Immature natural killer cell (primary cell): Measurements from ENCODE around the gene FBXO45. TPM values are rescaled to one million over a fixed set of nuclear protein-coding genes. Genes with fewer than 3 reads are reported as not detected.
"Not testable (repeated sequence)": the region's sequence is repeated elsewhere in the genome, so short reads cannot be mapped to it uniquely, and the experiment has no call there.

Experiments
- DNase-seq, 3 donors: peaks; one replicate each; pipeline ENCODE4 v3.0.0; 2022; ENCODE audit warnings: mixed read lengths in 1 of 3
- H3K27ac Mint-ChIP-seq, 6 donors: one replicate each; pipeline ENCODE4 v1.8.0; 2020; ENCODE audit warnings: mixed read lengths in 6 of 6, mild to moderate bottlenecking in 5 of 6, inconsistent platforms in 4 of 6, moderate library complexity in 3 of 6
- H3K27me3 Mint-ChIP-seq, 3 donors: one replicate each; pipeline ENCODE4 v1.8.0; 2020 to 2021; ENCODE audit warnings: low read depth in 3 of 3, mild to moderate bottlenecking in 3 of 3, mixed read lengths in 3 of 3, moderate library complexity in 3 of 3, inconsistent platforms in 1 of 3
- H3K36me3 Mint-ChIP-seq, 3 donors: one replicate each; pipeline ENCODE4 v1.8.0; 2020; ENCODE audit warnings: mixed read lengths in 3 of 3, inconsistent platforms in 2 of 3, mild to moderate bottlenecking in 2 of 3
- H3K4me1 Mint-ChIP-seq, 2 donors: one replicate each; pipeline ENCODE4 v1.8.0; 2020; ENCODE audit warnings: inconsistent platforms in 2 of 2, mild to moderate bottlenecking in 2 of 2, mixed read lengths in 2 of 2, moderate library complexity in 1 of 2
- H3K4me3 Mint-ChIP-seq, 5 donors: one replicate each; pipeline ENCODE4 v1.8.0; 2020; ENCODE audit warnings: mild to moderate bottlenecking in 5 of 5, mixed read lengths in 5 of 5, inconsistent platforms in 3 of 5, moderate library complexity in 3 of 5
- H3K9me3 Mint-ChIP-seq, 6 donors: one replicate each; pipeline ENCODE4 v1.8.0; 2020; ENCODE audit warnings: mild to moderate bottlenecking in 6 of 6, mixed read lengths in 6 of 6, inconsistent platforms in 4 of 6, moderate library complexity in 3 of 6
- polyA plus RNA-seq, 3 donors: library from polyadenylated mRNA; unstranded; fragments of 300-500 nt; fragmentation: Illumina TruSeq; gene quantifications; one replicate each; pipeline ENCODE4 v1.2.3, GENCODE V29; 2021

The FBXO45 gene
- polyA plus RNA-seq, 3 donors from 2014 or later, result 2.6 to 6.6 (median 3.3) TPM

GRCh38 chr3:196570332-196570731 is 1.9 kb downstream of the FBXO45 start:
- not testable (repeated sequence) for H3K36me3 Mint-ChIP-seq, H3K27me3 Mint-ChIP-seq, H3K27ac Mint-ChIP-seq, DNase-seq, H3K9me3 Mint-ChIP-seq
- Mint-ChIP-seq H3K4me1 (peaks cover 35 to 38% of the 10 kb centered on the region in 2 donors), H3K4me3 (peak overlapping the region in 4 of 5 donors; percentile 89 to 97 (median 90))

- Mint-ChIP-seq H3K4me1 (peaks cover 31 to 33% of the 10 kb centered on the region in 2 donors), H3K36me3 (no peaks in the 10 kb centered on the region), H3K27ac (no peak overlapping the region), H3K27me3 (peaks cover 2 to 6% (median 3%) of the 10 kb centered on the region in 3 donors), H3K4me3 (no peak overlapping the region), H3K9me3 (no peaks in the 10 kb centered on the region)
- no peak for DNase-seq
Measured at GRCh38 chr3:196572389-196572788, 3.9 kb downstream of the FBXO45 start.

- H3K9me3 Mint-ChIP-seq, result no peaks in the 10 kb centered on the region
- H3K36me3 Mint-ChIP-seq, result peaks cover 7 to 23% (median 12%) of the 10 kb centered on the region in 3 donors
- no peak overlapping the region for H3K27ac Mint-ChIP-seq
- DNase-seq, result no peak
- H3K4me3 Mint-ChIP-seq, result no peak overlapping the region
- H3K4me1 Mint-ChIP-seq, result peaks cover 0 to 8% of the 10 kb centered on the region in 2 donors
- H3K27me3 Mint-ChIP-seq, result no peaks in the 10 kb centered on the region
Measured at GRCh38 chr3:196585044-196585757, 16.7 kb downstream of the FBXO45 start.

GRCh38 chr3:196590279-196590678 is 21.8 kb downstream of the FBXO45 start:
- H3K27me3 Mint-ChIP-seq, result peaks cover 0 to 5% (median 0%) of the 10 kb centered on the region in 3 donors
- no peaks in the 10 kb centered on the region for H3K4me1 Mint-ChIP-seq

GRCh38 chr3:196596355-196596754 is 27.9 kb downstream of the FBXO45 start:
- Mint-ChIP-seq H3K4me1 (peaks cover 8 to 12% of the 10 kb centered on the region in 2 donors), H3K36me3 (no peaks in the 10 kb centered on the region), H3K9me3 (no peaks in the 10 kb centered on the region), H3K27ac (no peak overlapping the region), H3K27me3 (peaks cover 2 to 7% (median 6%) of the 10 kb centered on the region in 3 donors), H3K4me3 (no peak overlapping the region)
- no peak for DNase-seq

More at GRCh38 chr3:196590279-196590678, 21.8 kb downstream of the FBXO45 start:
- Mint-ChIP-seq H3K36me3 (peaks cover 7 to 12% (median 7%) of the 10 kb centered on the region in 3 donors), H3K4me3 (no peak overlapping the region), H3K9me3 (no peaks in the 10 kb centered on the region), H3K27ac (no peak overlapping the region)
- no peak for DNase-seq

GRCh38 chr3:196597971-196598733 is 29.7 kb downstream of the FBXO45 start:
- DNase-seq, result peak in 2 of 3 donors; percentile 36 to 59
- peaks cover 8 to 12% of the 10 kb centered on the region in 2 donors for H3K4me1 Mint-ChIP-seq
- not testable (repeated sequence) for H3K36me3 Mint-ChIP-seq, H3K9me3 Mint-ChIP-seq, H3K27me3 Mint-ChIP-seq
- H3K4me3 Mint-ChIP-seq, result peak overlapping the region; percentile 74 to 91 (median 81)
- H3K27ac Mint-ChIP-seq, result peak overlapping the region in 2 of 6 donors; percentile 1 to 76

GRCh38 chr3:196599734-196600128 is 31.3 kb downstream of the FBXO45 start:
- no peaks in the 10 kb centered on the region for H3K9me3 Mint-ChIP-seq
- no peaks in the 10 kb centered on the region for H3K36me3 Mint-ChIP-seq
- H3K27me3 Mint-ChIP-seq, result peaks cover 2 to 6% (median 4%) of the 10 kb centered on the region in 3 donors
- H3K4me1 Mint-ChIP-seq, result peaks cover 8 to 12% of the 10 kb centered on the region in 2 donors
- no peak overlapping the region for H3K4me3 Mint-ChIP-seq
- DNase-seq, result no peak
- no peak overlapping the region for H3K27ac Mint-ChIP-seq

- DNase-seq, result no peak
- no peak overlapping the region for H3K4me3 Mint-ChIP-seq
- peaks cover 1 to 6% (median 2%) of the 10 kb centered on the region in 3 donors for H3K27me3 Mint-ChIP-seq
- no peaks in the 10 kb centered on the region for H3K36me3 Mint-ChIP-seq
- H3K27ac Mint-ChIP-seq, result no peak overlapping the region
- H3K4me1 Mint-ChIP-seq, result peaks cover 8 to 12% of the 10 kb centered on the region in 2 donors
- H3K9me3 Mint-ChIP-seq, result no peaks in the 10 kb centered on the region
Measured at GRCh38 chr3:196600359-196600758, 31.9 kb downstream of the FBXO45 start.

GRCh38 chr3:196602673-196603072 is 34.2 kb downstream of the FBXO45 start:
- Mint-ChIP-seq H3K9me3 (no peaks in the 10 kb centered on the region), H3K4me1 (peaks cover 8 to 11% of the 10 kb centered on the region in 2 donors), H3K36me3 (no peaks in the 10 kb centered on the region), H3K27me3 (peaks cover 0 to 6% (median 0%) of the 10 kb centered on the region in 3 donors), H3K4me3 (no peak overlapping the region), H3K27ac (no peak overlapping the region)
- no peak for DNase-seq

- H3K36me3 Mint-ChIP-seq, result no peaks in the 10 kb centered on the region
- DNase-seq, result no peak
- H3K4me1 Mint-ChIP-seq, result peaks cover 0 to 4% of the 10 kb centered on the region in 2 donors
- H3K4me3 Mint-ChIP-seq, result no peak overlapping the region
- H3K27me3 Mint-ChIP-seq, result no peaks in the 10 kb centered on the region
- H3K27ac Mint-ChIP-seq, result no peak overlapping the region
- no peaks in the 10 kb centered on the region for H3K9me3 Mint-ChIP-seq
Measured at GRCh38 chr3:196603683-196604082, 35.2 kb downstream of the FBXO45 start.

GRCh38 chr3:196604548-196604947 is 36.1 kb downstream of the FBXO45 start:
- Mint-ChIP-seq H3K4me3 (no peak overlapping the region), H3K27me3 (peaks cover 0 to 1% (median 0%) of the 10 kb centered on the region in 3 donors), H3K9me3 (no peaks in the 10 kb centered on the region), H3K36me3 (no peaks in the 10 kb centered on the region), H3K4me1 (peaks cover 5 to 11% of the 10 kb centered on the region in 2 donors), H3K27ac (no peak overlapping the region)
- DNase-seq, result no peak

- Mint-ChIP-seq H3K4me3 (peak overlapping the region in 1 of 5 donors; percentile 38), H3K9me3 (no peaks in the 10 kb centered on the region), H3K27ac (peak overlapping the region in 3 of 6 donors; percentile 45 to 83 (median 53)), H3K36me3 (no peaks in the 10 kb centered on the region), H3K4me1 (peaks cover 42 to 53% of the 10 kb centered on the region in 2 donors), H3K27me3 (peaks cover 1 to 2% (median 2%) of the 10 kb centered on the region in 3 donors)
- no peak for DNase-seq
Measured at GRCh38 chr3:196608693-196609092, 40.2 kb downstream of the FBXO45 start.

GRCh38 chr3:196609343-196609775 is 40.9 kb downstream of the FBXO45 start:
- Mint-ChIP-seq H3K9me3 (no peaks in the 10 kb centered on the region), H3K4me3 (peak overlapping the region; percentile 58 to 79 (median 74)), H3K27me3 (peaks cover 2 to 4% (median 3%) of the 10 kb centered on the region in 3 donors), H3K4me1 (peaks cover 46 to 58% of the 10 kb centered on the region in 2 donors), H3K36me3 (no peaks in the 10 kb centered on the region), H3K27ac (peak overlapping the region; percentile 77 to 95 (median 92))
- DNase-seq, result peak; percentile 86 to 89 (median 87)
